IPS-15b (cell line): ENCODE results near the gene BIRC2.

Experiments used
- H3K27me3 ChIP-seq: one replicate; pipeline ENCODE4 v1.6.1; 2013; ENCODE audit warnings: low read length; ENCODE audit not compliant: control insufficient read depth, insufficient read depth
- H3K36me3 ChIP-seq: one replicate; pipeline ENCODE4 v1.6.1; 2013; ENCODE audit warnings: low read length; ENCODE audit not compliant: control insufficient read depth, insufficient read depth
- H3K4me1 ChIP-seq: one replicate; pipeline ENCODE4 v1.6.1; 2013; ENCODE audit warnings: mild to moderate bottlenecking, low read length; ENCODE audit not compliant: control insufficient read depth, insufficient read depth
- H3K4me3 ChIP-seq: one replicate; pipeline ENCODE4 v1.5.1; 2013; ENCODE audit warnings: low read depth, low read length
- H3K9ac ChIP-seq: one replicate; pipeline ENCODE4 v1.6.1; 2013; ENCODE audit warnings: low read depth, mild to moderate bottlenecking, low read length
- H3K9me3 ChIP-seq: one replicate; pipeline ENCODE4 v1.6.1; 2013; ENCODE audit warnings: mild to moderate bottlenecking, low read length; ENCODE audit not compliant: control insufficient read depth, insufficient read depth

Gene BIRC2

GRCh38 chr11:102411142-102411541 is 64.1 kb downstream of the BIRC2 start:
- no peaks in the 10 kb centered on the region for H3K36me3 ChIP-seq
- no peaks in the 10 kb centered on the region for H3K4me1 ChIP-seq

DNA sequence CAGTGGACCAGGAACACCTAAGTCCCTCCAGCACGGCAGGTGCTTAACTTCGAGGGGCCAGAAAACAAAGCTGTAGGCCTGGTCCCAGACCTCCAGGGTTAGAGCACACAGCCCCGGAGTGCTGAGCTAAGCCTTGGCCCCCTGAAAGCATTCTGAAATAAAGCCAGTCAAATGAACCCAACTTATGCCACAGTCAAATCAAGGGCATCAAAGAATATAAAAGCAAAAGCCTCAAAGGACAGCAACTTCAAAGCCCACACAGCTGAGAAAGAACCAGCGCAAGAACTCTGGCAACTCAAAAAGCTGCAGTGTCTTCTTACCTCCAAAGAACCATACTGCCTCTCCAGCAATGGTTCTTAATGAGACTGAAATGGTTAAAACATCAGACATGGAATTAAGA is 66.5 kb downstream of the BIRC2 start:
- H3K4me1 ChIP-seq = no peaks in the 10 kb centered on the region
- H3K27me3 ChIP-seq = no peaks in the 10 kb centered on the region
- H3K36me3 ChIP-seq = no peaks in the 10 kb centered on the region
- no peak overlapping the region for H3K9ac ChIP-seq
- H3K4me3 ChIP-seq = no peak overlapping the region
- no peaks in the 10 kb centered on the region for H3K9me3 ChIP-seq

More at GRCh38 chr11:102411142-102411541, 64.1 kb downstream of the BIRC2 start:
- H3K9ac ChIP-seq = no peak overlapping the region
- H3K27me3 ChIP-seq = no peaks in the 10 kb centered on the region
- H3K4me3 ChIP-seq = no peak overlapping the region
- H3K9me3 ChIP-seq = no peaks in the 10 kb centered on the region

GRCh38 chr11:102414559-102414958 is 67.5 kb downstream of the BIRC2 start:
- Histone ChIP-seq H3K4me1 (no peaks in the 10 kb centered on the region), H3K4me3 (no peak overlapping the region), H3K36me3 (no peaks in the 10 kb centered on the region), H3K27me3 (no peaks in the 10 kb centered on the region), H3K9ac (no peak overlapping the region), H3K9me3 (no peaks in the 10 kb centered on the region)

GRCh38 chr11:102415304-102415916 is 68.4 kb downstream of the BIRC2 start:
- no peaks in the 10 kb centered on the region for H3K36me3 ChIP-seq
- H3K27me3 ChIP-seq = no peaks in the 10 kb centered on the region
- H3K9me3 ChIP-seq = no peaks in the 10 kb centered on the region
- H3K4me3 ChIP-seq = no peak overlapping the region
- no peaks in the 10 kb centered on the region for H3K4me1 ChIP-seq
- H3K9ac ChIP-seq = no peak overlapping the region

DNA sequence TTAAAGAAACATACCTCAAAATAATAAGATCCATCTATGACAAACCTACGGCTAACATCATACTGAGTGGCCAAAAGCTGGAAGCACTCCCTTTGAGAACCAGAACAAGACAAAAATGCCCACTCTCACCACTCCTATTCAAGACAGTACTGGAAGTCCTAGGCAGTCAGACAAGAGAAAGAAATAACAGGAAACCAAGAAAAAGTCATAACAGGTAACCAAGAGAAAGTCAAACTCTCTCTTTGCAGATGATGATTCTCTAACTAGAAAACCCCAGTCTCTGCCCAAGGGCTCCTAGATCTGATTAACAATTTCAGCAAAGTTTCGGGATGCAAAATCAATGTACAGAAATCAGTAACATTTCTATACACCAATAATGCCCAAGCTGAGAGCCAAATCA is 70.0 kb downstream of the BIRC2 start:
- H3K4me1 ChIP-seq = no peaks in the 10 kb centered on the region
- H3K4me3 ChIP-seq = no peak overlapping the region
- H3K9me3 ChIP-seq = no peaks in the 10 kb centered on the region

GRCh38 chr11:102419181-102419580 is 72.2 kb downstream of the BIRC2 start:
- Histone ChIP-seq H3K9me3 (no peaks in the 10 kb centered on the region), H3K4me1 (no peaks in the 10 kb centered on the region), H3K36me3 (no peaks in the 10 kb centered on the region), H3K4me3 (no peak overlapping the region), H3K9ac (no peak overlapping the region), H3K27me3 (no peaks in the 10 kb centered on the region)

More for the DNA sequence above, 70.0 kb downstream of the BIRC2 start:
- H3K36me3 ChIP-seq = no peaks in the 10 kb centered on the region
- H3K9ac ChIP-seq = no peak overlapping the region
- no peaks in the 10 kb centered on the region for H3K27me3 ChIP-seq

GRCh38 chr11:102420547-102420946 is 73.5 kb downstream of the BIRC2 start:
- Histone ChIP-seq H3K36me3 (no peaks in the 10 kb centered on the region), H3K4me3 (no peak overlapping the region), H3K9ac (no peak overlapping the region), H3K27me3 (no peaks in the 10 kb centered on the region), H3K9me3 (no peaks in the 10 kb centered on the region), H3K4me1 (no peaks in the 10 kb centered on the region)

DNA sequence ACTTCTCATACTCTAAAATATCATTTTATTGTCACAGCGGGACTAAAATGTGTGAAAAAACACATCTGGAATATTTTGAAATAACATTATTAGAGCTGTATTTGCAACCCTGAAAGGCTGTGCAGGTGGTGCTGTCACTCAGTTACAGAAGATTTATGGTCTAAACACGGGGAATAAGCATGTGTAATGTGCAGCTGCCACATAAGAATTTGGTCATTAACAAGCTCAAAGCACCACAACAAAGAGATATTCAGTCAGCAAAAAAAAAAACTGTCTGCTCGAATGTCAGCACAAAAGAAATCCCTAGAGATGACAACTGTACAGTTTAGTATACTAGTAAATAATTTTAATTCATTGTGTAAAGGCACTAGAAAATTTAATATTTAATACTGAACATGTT is 74.2 kb downstream of the BIRC2 start:
- no peaks in the 10 kb centered on the region for H3K36me3 ChIP-seq
- H3K4me1 ChIP-seq = no peaks in the 10 kb centered on the region
- H3K27me3 ChIP-seq = no peaks in the 10 kb centered on the region
- no peak overlapping the region for H3K9ac ChIP-seq
- no peaks in the 10 kb centered on the region for H3K9me3 ChIP-seq
- H3K4me3 ChIP-seq = no peak overlapping the region

DNA sequence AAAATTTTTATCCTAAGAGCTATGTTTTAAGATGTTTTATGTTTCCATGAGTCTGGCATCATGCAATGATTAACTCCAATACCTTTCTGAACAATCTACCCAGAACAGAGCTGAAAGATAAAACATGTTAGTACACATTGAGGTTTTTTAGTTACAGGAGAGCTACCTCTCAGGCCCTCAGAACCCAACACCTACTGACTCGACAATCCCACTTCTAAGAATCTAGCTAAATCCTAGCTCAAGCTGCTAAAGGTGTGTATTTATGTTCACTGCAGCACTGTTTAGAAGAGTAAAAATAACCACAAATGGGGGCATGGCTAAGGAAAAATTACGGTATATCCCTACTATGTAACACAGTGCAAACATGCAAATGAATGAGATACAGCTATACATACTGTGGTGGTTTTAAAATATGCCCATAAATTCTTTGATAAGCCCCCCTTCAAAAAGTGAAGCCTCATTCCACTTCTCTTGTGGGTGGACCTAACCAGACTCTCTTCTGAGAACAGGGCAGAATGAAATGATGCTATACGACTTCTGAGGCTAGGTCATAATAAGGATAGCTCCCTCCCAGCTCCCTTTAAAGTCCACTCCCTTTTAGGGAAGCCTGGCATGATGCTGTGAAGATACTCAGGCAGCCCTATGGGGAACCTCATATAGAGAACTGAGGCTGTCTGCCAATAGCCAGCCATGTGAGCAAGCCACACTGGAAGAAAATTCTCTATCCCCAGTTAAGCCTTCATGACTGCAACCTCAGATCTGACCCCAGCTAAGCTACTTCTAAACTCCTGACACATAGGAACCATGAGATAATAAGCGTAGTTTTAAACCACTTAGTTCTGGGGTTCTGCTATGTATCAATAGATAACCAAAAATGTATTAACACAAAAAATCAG is 76.1 kb downstream of the BIRC2 start:
- no peaks in the 10 kb centered on the region for H3K36me3 ChIP-seq
- H3K4me3 ChIP-seq = no peak overlapping the region
- H3K4me1 ChIP-seq = no peaks in the 10 kb centered on the region
- no peak overlapping the region for H3K9ac ChIP-seq
- no peaks in the 10 kb centered on the region for H3K27me3 ChIP-seq
- H3K9me3 ChIP-seq = no peaks in the 10 kb centered on the region

DNA sequence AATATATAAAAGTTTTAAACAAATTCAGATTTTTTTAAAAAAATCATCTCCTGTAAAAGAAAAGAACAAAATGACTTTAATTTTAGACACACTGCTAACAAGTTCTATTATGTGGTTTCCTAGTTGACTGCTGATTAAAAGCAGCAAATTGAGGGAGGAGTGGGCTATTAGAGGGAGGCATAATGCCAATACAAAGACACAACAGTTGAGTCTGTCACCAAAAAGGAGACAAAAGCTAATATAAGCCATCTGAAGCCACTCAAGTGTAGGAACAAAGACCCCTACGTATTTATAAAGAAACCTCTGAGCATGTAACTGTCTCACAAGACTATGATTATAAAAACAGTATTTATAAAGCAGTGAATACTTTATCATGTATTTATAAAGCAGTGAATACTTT is 76.9 kb downstream of the BIRC2 start:
- Histone ChIP-seq H3K4me3 (no peak overlapping the region), H3K27me3 (no peaks in the 10 kb centered on the region), H3K9me3 (no peaks in the 10 kb centered on the region), H3K36me3 (no peaks in the 10 kb centered on the region), H3K4me1 (no peaks in the 10 kb centered on the region), H3K9ac (no peak overlapping the region)

- Histone ChIP-seq H3K9me3 (no peaks in the 10 kb centered on the region), H3K4me3 (no peak overlapping the region), H3K36me3 (no peaks in the 10 kb centered on the region), H3K4me1 (no peaks in the 10 kb centered on the region), H3K9ac (no peak overlapping the region), H3K27me3 (no peaks in the 10 kb centered on the region)
Measured at GRCh38 chr11:102426000-102426399, 79.0 kb downstream of the BIRC2 start.

- H3K36me3 ChIP-seq = no peaks in the 10 kb centered on the region
- no peak overlapping the region for H3K9ac ChIP-seq
- no peak overlapping the region for H3K4me3 ChIP-seq
- peaks cover 3% of the 10 kb centered on the region for H3K9me3 ChIP-seq
- no peaks in the 10 kb centered on the region for H3K27me3 ChIP-seq
- H3K4me1 ChIP-seq = no peaks in the 10 kb centered on the region
Measured at GRCh38 chr11:102426570-102426969, 79.6 kb downstream of the BIRC2 start.
